ENCODE measurements around the gene CEMIP2.

GRCh38 chr9:71694332-71694731 is 74.0 kb downstream of the CEMIP2 start:
- TF ChIP-seq CTCF (conservative IDR thresholded peaks at IDR 0.05 in 1 of 2, IDR thresholded peaks at IDR 0.05 in 1 of 2; ENCODE audit: low read depth in 1 of 2, low read length in 2 of 2) (no peak), EZH2 (IDR thresholded peaks at IDR 0.05; ENCODE audit: low read length, missing control alignments) (no peak)

All from fibroblast of lung (primary cell).